ENCODE results near the gene ZC3H18. TPM values are rescaled to one million over a fixed set of nuclear protein-coding genes. Genes with fewer than 3 reads are reported as not detected.

ZC3H18 gene
- total RNA-seq, 1 experiment from 2014 or later, result 61.8 TPM

DNA sequence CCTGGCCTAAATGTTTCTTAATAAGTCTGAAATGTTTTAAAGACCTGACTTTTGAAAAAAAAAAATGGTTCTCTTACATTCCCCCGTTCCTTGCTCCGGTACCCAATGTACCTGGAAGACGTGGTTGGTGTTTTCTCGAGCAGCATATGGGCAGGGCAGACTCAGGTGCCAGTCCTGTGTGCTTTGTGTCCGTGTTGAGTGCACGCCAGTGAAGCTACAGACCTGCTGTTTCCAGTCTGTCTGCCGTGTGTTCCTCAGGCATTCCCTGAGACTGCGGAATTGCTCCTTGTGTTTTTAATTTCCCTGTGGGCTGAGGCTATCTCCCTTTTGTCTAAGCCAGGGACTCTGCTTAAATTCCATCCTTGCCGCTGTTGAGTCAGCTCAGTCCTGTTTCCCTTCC is 56.4 kb downstream of the ZC3H18 start:
- DNase-seq (ENCODE audit: low spot score) (no peak), ATAC-seq (no peak)
- no peak for TF ChIP-seq JAZF1 (CRISPR knock-in tag; IDR thresholded peaks at IDR 0.05)
- TF ChIP-seq, protein P1, sequence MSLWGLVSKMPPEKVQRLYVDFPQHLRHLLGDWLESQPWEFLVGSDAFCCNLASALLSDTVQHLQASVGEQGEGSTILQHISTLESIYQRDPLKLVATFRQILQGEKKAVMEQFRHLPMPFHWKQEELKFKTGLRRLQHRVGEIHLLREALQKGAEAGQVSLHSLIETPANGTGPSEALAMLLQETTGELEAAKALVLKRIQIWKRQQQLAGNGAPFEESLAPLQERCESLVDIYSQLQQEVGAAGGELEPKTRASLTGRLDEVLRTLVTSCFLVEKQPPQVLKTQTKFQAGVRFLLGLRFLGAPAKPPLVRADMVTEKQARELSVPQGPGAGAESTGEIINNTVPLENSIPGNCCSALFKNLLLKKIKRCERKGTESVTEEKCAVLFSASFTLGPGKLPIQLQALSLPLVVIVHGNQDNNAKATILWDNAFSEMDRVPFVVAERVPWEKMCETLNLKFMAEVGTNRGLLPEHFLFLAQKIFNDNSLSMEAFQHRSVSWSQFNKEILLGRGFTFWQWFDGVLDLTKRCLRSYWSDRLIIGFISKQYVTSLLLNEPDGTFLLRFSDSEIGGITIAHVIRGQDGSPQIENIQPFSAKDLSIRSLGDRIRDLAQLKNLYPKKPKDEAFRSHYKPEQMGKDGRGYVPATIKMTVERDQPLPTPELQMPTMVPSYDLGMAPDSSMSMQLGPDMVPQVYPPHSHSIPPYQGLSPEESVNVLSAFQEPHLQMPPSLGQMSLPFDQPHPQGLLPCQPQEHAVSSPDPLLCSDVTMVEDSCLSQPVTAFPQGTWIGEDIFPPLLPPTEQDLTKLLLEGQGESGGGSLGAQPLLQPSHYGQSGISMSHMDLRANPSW (CRISPR knock-in tag; conservative IDR thresholded peaks at IDR 0.05; ENCODE audit: low read depth), result no peak
- no peak for TF ChIP-seq TP53 (CRISPR knock-in tag; IDR thresholded peaks at IDR 0.05)
- TF ChIP-seq ZNF138 (CRISPR knock-in tag; conservative IDR thresholded peaks at IDR 0.05), result no peak
- TF ChIP-seq, protein P2, sequence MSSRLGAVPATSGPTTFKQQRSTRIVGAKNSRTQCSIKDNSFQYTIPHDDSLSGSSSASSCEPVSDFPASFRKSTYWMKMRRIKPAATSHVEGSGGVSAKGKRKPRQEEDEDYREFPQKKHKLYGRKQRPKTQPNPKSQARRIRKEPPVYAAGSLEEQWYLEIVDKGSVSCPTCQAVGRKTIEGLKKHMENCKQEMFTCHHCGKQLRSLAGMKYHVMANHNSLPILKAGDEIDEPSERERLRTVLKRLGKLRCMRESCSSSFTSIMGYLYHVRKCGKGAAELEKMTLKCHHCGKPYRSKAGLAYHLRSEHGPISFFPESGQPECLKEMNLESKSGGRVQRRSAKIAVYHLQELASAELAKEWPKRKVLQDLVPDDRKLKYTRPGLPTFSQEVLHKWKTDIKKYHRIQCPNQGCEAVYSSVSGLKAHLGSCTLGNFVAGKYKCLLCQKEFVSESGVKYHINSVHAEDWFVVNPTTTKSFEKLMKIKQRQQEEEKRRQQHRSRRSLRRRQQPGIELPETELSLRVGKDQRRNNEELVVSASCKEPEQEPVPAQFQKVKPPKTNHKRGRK (CRISPR knock-in tag; IDR thresholded peaks at IDR 0.05; ENCODE audit: borderline replicate concordance), result no peak
- TF ChIP-seq ELF4 (CRISPR knock-in tag; IDR thresholded peaks at IDR 0.05; ENCODE audit: low read depth), result no peak
- TF ChIP-seq E2F1 (CRISPR knock-in tag; IDR thresholded peaks at IDR 0.05), result no peak
- TF ChIP-seq ZBTB21 (CRISPR knock-in tag; IDR thresholded peaks at IDR 0.05; ENCODE audit: borderline replicate concordance), result no peak
- TF ChIP-seq GTF2I (CRISPR knock-in tag; conservative IDR thresholded peaks at IDR 0.05), result no peak
- TF ChIP-seq IRF2 (CRISPR knock-in tag; IDR thresholded peaks at IDR 0.05; ENCODE audit: borderline replicate concordance, low read depth), result no peak
- TF ChIP-seq ZNF219 (CRISPR knock-in tag; IDR thresholded peaks at IDR 0.05; ENCODE audit: borderline replicate concordance), result no peak
- no peak for TF ChIP-seq GRHL2 (CRISPR knock-in tag; IDR thresholded peaks at IDR 0.05; ENCODE audit: insufficient replicate concordance, severe bottlenecking)
- TF ChIP-seq NR1H2 (CRISPR knock-in tag; IDR thresholded peaks at IDR 0.05), result no peak
- no peak for TF ChIP-seq MYBL2 (CRISPR knock-in tag; IDR thresholded peaks at IDR 0.05)
- TF ChIP-seq TEAD4 (CRISPR knock-in tag; IDR thresholded peaks at IDR 0.05), result no peak
- TF ChIP-seq, protein P3, sequence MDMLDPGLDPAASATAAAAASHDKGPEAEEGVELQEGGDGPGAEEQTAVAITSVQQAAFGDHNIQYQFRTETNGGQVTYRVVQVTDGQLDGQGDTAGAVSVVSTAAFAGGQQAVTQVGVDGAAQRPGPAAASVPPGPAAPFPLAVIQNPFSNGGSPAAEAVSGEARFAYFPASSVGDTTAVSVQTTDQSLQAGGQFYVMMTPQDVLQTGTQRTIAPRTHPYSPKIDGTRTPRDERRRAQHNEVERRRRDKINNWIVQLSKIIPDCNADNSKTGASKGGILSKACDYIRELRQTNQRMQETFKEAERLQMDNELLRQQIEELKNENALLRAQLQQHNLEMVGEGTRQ (CRISPR knock-in tag; IDR thresholded peaks at IDR 0.05), result no peak
- H3K36me3 Mint-ChIP-seq, result peaks cover 48% of the 10 kb centered on the region
- H3K9me3 Mint-ChIP-seq, result no peaks in the 10 kb centered on the region
- ChIA-PET POLR2A (no interaction called here), CTCF (interaction anchor here (1.7 kb wide), 1 partner anchor 111 kb away, joined by 6 read pairs; no protein-coding TSS in a partner anchor)
- no peaks in the 10 kb centered on the region for H3K27me3 Mint-ChIP-seq (ENCODE audit: low read depth)
- peaks cover 6% of the 10 kb centered on the region for H3K4me1 Mint-ChIP-seq
- H3K27ac Mint-ChIP-seq, result peak overlapping the region; percentile 82
- H3K4me3 Mint-ChIP-seq, result no peak overlapping the region

GRCh38 chr16:88627531-88628411 is 57.6 kb downstream of the ZC3H18 start:
- ChIA-PET POLR2A (no interaction called here), CTCF (interaction anchor here (1.0 kb wide), 1 partner anchor 110 kb away, joined by 3 read pairs; no protein-coding TSS in a partner anchor)
- Mint-ChIP-seq H3K36me3 (peaks cover 42% of the 10 kb centered on the region), H3K4me3 (no peak overlapping the region), H3K4me1 (peaks cover 6% of the 10 kb centered on the region), H3K9me3 (no peaks in the 10 kb centered on the region), H3K27me3 (ENCODE audit: low read depth) (no peaks in the 10 kb centered on the region), H3K27ac (peak overlapping the region; percentile 53)
- ATAC-seq (no peak), DNase-seq (ENCODE audit: low spot score) (no peak)
- TF ChIP-seq, protein P4, sequence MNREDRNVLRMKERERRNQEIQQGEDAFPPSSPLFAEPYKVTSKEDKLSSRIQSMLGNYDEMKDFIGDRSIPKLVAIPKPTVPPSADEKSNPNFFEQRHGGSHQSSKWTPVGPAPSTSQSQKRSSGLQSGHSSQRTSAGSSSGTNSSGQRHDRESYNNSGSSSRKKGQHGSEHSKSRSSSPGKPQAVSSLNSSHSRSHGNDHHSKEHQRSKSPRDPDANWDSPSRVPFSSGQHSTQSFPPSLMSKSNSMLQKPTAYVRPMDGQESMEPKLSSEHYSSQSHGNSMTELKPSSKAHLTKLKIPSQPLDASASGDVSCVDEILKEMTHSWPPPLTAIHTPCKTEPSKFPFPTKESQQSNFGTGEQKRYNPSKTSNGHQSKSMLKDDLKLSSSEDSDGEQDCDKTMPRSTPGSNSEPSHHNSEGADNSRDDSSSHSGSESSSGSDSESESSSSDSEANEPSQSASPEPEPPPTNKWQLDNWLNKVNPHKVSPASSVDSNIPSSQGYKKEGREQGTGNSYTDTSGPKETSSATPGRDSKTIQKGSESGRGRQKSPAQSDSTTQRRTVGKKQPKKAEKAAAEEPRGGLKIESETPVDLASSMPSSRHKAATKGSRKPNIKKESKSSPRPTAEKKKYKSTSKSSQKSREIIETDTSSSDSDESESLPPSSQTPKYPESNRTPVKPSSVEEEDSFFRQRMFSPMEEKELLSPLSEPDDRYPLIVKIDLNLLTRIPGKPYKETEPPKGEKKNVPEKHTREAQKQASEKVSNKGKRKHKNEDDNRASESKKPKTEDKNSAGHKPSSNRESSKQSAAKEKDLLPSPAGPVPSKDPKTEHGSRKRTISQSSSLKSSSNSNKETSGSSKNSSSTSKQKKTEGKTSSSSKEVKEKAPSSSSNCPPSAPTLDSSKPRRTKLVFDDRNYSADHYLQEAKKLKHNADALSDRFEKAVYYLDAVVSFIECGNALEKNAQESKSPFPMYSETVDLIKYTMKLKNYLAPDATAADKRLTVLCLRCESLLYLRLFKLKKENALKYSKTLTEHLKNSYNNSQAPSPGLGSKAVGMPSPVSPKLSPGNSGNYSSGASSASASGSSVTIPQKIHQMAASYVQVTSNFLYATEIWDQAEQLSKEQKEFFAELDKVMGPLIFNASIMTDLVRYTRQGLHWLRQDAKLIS (CRISPR knock-in tag; IDR thresholded peaks at IDR 0.05; ENCODE audit: borderline replicate concordance), result no peak
- TF ChIP-seq ZBTB43 (CRISPR knock-in tag; IDR thresholded peaks at IDR 0.05), result no peak
- no peak for TF ChIP-seq ZNF232 (CRISPR knock-in tag; IDR thresholded peaks at IDR 0.05)
- TF ChIP-seq ZNF317 (CRISPR knock-in tag; IDR thresholded peaks at IDR 0.05; ENCODE audit: borderline replicate concordance, low read depth), result no peak

Data from WTC11 (cell line).